WERI-Rb-1 (cell line): ENCODE results near the gene TRIO.
A peak's percentile ranks its signal among the peaks of the same experiment; 100 is the strongest.

Experiments used
- DNase-seq: peaks from one replicate; pipeline ENCODE4 v3.0.0-alpha.2; 2020
- H3K27ac ChIP-seq: fragments of 250-450 bp; sonication (Bioruptor Pico); 2 replicates; pipeline ENCODE4 v1.5.1; 2020; ENCODE audit warnings: mild to moderate bottlenecking, moderate library complexity
- H3K27me3 ChIP-seq: fragments of 250-450 bp; sonication (Bioruptor Pico); 2 replicates; pipeline ENCODE4 v1.5.1; 2021; ENCODE audit warnings: mild to moderate bottlenecking, low read depth, moderate library complexity; ENCODE audit not compliant: insufficient read depth, severe bottlenecking
- H3K36me3 ChIP-seq: fragments of 250-450 bp; sonication (Bioruptor Pico); 2 replicates; pipeline ENCODE4 v1.5.1; 2020; ENCODE audit warnings: mild to moderate bottlenecking, moderate library complexity
- H3K4me3 ChIP-seq: 2 replicates; pipeline ENCODE4 v1.5.1; 2011; ENCODE audit warnings: low read depth, mild to moderate bottlenecking, control low read depth, low read length
- H3K9me3 ChIP-seq: fragments of 250-450 bp; sonication (Bioruptor Pico); 2 replicates; pipeline ENCODE4 v1.5.1; 2021; ENCODE audit warnings: mild to moderate bottlenecking, moderate library complexity; ENCODE audit not compliant: severe bottlenecking
- CTCF ChIP-seq: IDR thresholded peaks from 2 replicates; pipeline ENCODE4 v1.5.1; 2011; ENCODE audit warnings: low read depth, mild to moderate bottlenecking, control low read depth, inconsistent platforms, low read length

TRIO gene

GRCh38 chr5:14105718-14106410 is 37.3 kb upstream of the TRIO start:
- Histone ChIP-seq H3K9me3 (peaks cover 9% of the 10 kb centered on the region), H3K27me3 (peaks cover 62% of the 10 kb centered on the region), H3K4me3 (no peak overlapping the region), H3K36me3 (no peaks in the 10 kb centered on the region), H3K27ac (no peak overlapping the region)
- no peak for DNase-seq
- TF ChIP-seq CTCF = no peak

GRCh38 chr5:14107536-14107935 is 35.6 kb upstream of the TRIO start:
- DNase-seq = no peak
- Histone ChIP-seq H3K36me3 (no peaks in the 10 kb centered on the region), H3K27ac (no peak overlapping the region), H3K4me3 (no peak overlapping the region), H3K27me3 (peaks cover 56% of the 10 kb centered on the region), H3K9me3 (peaks cover 9% of the 10 kb centered on the region)
- TF ChIP-seq CTCF = no peak

GRCh38 chr5:14108170-14108996 is 34.8 kb upstream of the TRIO start:
- Histone ChIP-seq H3K36me3 (no peaks in the 10 kb centered on the region), H3K4me3 (0 out of 2 replicates have a peak overlapping the region, but pooled peaks have one; percentile 3), H3K27ac (no peak overlapping the region), H3K9me3 (peaks cover 3% of the 10 kb centered on the region), H3K27me3 (peaks cover 52% of the 10 kb centered on the region)
- TF ChIP-seq CTCF = peak; percentile 82
- peak; percentile 68 for DNase-seq

- H3K27me3 ChIP-seq = peaks cover 46% of the 10 kb centered on the region
- no peak overlapping the region for H3K4me3 ChIP-seq
- no peak for TF ChIP-seq CTCF
- no peak overlapping the region for H3K27ac ChIP-seq
- no peaks in the 10 kb centered on the region for H3K36me3 ChIP-seq
- no peaks in the 10 kb centered on the region for H3K9me3 ChIP-seq
- no peak for DNase-seq
Observed at GRCh38 chr5:14109041-14109747, 33.9 kb upstream of the TRIO start.

GRCh38 chr5:14109771-14110170 is 33.4 kb upstream of the TRIO start:
- DNase-seq = no peak
- TF ChIP-seq CTCF = no peak
- Histone ChIP-seq H3K9me3 (no peaks in the 10 kb centered on the region), H3K27me3 (peaks cover 46% of the 10 kb centered on the region), H3K27ac (no peak overlapping the region), H3K4me3 (no peak overlapping the region), H3K36me3 (no peaks in the 10 kb centered on the region)
